ENCODE measurements around the gene GOLGA8B. TPM values are rescaled to one million over a fixed set of nuclear protein-coding genes. Genes with fewer than 3 reads are reported as not detected.
"Not testable (repeated sequence)": the region's sequence is repeated elsewhere in the genome, so short reads cannot be mapped to it uniquely, and the experiment has no call there.

GOLGA8B gene
- total RNA-seq, 3 donors from 2014 or later = 17.2 to 75.3 (median 22.7) TPM

DNA sequence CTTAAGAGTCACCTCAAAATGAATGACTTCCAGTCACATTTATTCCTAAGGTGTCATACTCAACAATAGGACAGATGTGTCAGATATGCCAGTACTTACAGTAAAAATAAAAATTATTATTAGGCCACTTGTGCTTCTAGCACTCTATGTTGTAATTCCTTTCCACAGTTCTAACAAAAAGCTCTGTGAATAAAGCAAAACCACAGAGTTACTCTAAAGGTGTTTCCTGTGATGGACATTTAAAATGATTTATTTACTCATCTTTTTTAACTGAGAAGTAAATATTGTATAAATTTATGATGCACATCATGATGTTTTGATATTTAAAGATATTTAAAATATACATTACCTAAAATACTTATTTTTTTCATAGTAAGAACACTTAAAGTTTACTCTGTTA lies 13.9 kb upstream of the GOLGA8B start:
- DNase-seq (no peak), ATAC-seq (no peak)
- TF ChIP-seq, protein P1, sequence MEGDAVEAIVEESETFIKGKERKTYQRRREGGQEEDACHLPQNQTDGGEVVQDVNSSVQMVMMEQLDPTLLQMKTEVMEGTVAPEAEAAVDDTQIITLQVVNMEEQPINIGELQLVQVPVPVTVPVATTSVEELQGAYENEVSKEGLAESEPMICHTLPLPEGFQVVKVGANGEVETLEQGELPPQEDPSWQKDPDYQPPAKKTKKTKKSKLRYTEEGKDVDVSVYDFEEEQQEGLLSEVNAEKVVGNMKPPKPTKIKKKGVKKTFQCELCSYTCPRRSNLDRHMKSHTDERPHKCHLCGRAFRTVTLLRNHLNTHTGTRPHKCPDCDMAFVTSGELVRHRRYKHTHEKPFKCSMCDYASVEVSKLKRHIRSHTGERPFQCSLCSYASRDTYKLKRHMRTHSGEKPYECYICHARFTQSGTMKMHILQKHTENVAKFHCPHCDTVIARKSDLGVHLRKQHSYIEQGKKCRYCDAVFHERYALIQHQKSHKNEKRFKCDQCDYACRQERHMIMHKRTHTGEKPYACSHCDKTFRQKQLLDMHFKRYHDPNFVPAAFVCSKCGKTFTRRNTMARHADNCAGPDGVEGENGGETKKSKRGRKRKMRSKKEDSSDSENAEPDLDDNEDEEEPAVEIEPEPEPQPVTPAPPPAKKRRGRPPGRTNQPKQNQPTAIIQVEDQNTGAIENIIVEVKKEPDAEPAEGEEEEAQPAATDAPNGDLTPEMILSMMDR (IDR thresholded peaks at IDR 0.05) = no peak
- Histone ChIP-seq H3K4me3 (no peak overlapping the region), H3K9me3 (no peaks in the 10 kb centered on the region), H3K4me1 (ENCODE audit: low read depth) (no peaks in the 10 kb centered on the region), H3K36me3 (ENCODE audit: low read depth) (no peaks in the 10 kb centered on the region)
- intact Hi-C loops (cut with DNase I, micrococcal nuclease) = no loop called here

GRCh38 chr15:34594361-34594760 lies 10.9 kb upstream of the GOLGA8B start:
- intact Hi-C loops (cut with DNase I, micrococcal nuclease) = no loop called here
- Histone ChIP-seq H3K36me3 (ENCODE audit: low read depth) (no peaks in the 10 kb centered on the region), H3K4me3 (no peak overlapping the region), H3K9me3 (no peaks in the 10 kb centered on the region), H3K4me1 (ENCODE audit: low read depth) (no peaks in the 10 kb centered on the region)
- ATAC-seq (no peak), DNase-seq (no peak)
- TF ChIP-seq, protein P1 (IDR thresholded peaks at IDR 0.05) = no peak

- Histone ChIP-seq H3K4me1 (ENCODE audit: low read depth) (no peaks in the 10 kb centered on the region), H3K4me3 (no peak overlapping the region), H3K9me3 (no peaks in the 10 kb centered on the region), H3K36me3 (ENCODE audit: low read depth) (no peaks in the 10 kb centered on the region)
- TF ChIP-seq, protein P1 (IDR thresholded peaks at IDR 0.05) = no peak
- intact Hi-C loops (cut with DNase I, micrococcal nuclease) = no loop called here
- DNase-seq (no peak), ATAC-seq (no peak)
Measured at GRCh38 chr15:34591306-34591705, 7.9 kb upstream of the GOLGA8B start.

GRCh38 chr15:34588046-34588674 lies 4.7 kb upstream of the GOLGA8B start:
- Histone ChIP-seq H3K36me3 (ENCODE audit: low read depth) (no peaks in the 10 kb centered on the region), H3K4me3 (no peak overlapping the region), H3K9me3 (no peaks in the 10 kb centered on the region), H3K4me1 (ENCODE audit: low read depth) (peaks cover 5% of the 10 kb centered on the region)
- peak in 1 of 3 donors; percentile 69 for DNase-seq
- intact Hi-C loops (cut with DNase I, micrococcal nuclease) = no loop called here
- TF ChIP-seq, protein P1 (IDR thresholded peaks at IDR 0.05) = peak; percentile 51
- peak; percentile 55 for ATAC-seq

DNA sequence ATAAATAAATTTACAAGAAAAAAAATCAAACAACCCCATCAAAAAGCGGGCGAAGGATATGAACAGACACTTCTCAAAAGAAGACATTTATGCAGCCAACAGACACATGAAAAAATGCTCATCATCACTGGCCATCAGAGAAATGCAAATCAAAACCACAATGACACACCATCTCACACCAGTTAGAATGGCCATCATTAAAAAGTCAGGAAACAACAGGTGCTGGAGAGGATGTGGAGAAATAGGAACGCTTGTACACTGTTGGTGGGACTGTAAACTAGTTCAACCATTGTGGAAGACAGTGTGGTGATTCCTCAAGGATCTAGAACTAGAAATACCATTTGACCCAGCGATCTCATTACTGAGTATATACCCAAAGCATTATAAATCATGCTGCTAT lies 2.5 kb upstream of the GOLGA8B start:
- H3K9me3 ChIP-seq; ATAC-seq; H3K36me3 ChIP-seq (ENCODE audit: low read depth); H3K4me1 ChIP-seq (ENCODE audit: low read depth); intact Hi-C loops (cut with DNase I, micrococcal nuclease); DNase-seq; H3K4me3 ChIP-seq: not testable (repeated sequence)

DNA sequence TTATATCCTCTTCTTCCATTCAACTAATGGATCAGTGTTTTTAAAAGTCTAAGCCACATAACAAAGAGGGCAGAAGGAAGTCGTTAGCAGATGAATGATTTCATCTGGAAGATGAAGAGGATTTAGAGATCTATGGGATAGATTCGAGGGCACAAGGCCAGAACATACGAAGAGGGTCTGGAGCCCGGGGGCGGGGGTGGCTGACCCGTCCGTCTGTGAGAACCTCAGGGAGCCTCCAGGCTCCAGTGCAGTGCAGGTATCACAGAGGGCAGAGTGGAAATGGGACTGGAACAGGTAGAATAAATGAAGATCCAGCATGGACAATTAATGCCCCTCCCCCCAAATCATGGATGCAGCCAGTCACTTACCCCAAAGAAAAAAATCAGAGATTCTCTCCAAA lies 1.5 kb upstream of the GOLGA8B start:
- Histone ChIP-seq H3K9me3 (no peaks in the 10 kb centered on the region), H3K4me1 (ENCODE audit: low read depth) (peaks cover 5% of the 10 kb centered on the region), H3K4me3 (no peak overlapping the region), H3K36me3 (ENCODE audit: low read depth) (no peaks in the 10 kb centered on the region)
- intact Hi-C loops (cut with DNase I, micrococcal nuclease) = no loop called here
- DNase-seq = no peak
- no peak for ATAC-seq
- TF ChIP-seq, protein P1 (IDR thresholded peaks at IDR 0.05) = no peak
